Peyer's patch (tissue), 4 donors: ENCODE results near the gene MAP1B. TPM values are rescaled to one million over a fixed set of nuclear protein-coding genes. Genes with fewer than 3 reads are reported as not detected.

ENCODE experiments used
- DNase-seq, 3 donors: peaks; one replicate each; pipeline ENCODE4 v3.0.0-alpha.2; 2017 to 2019
- H3K27ac ChIP-seq, 4 donors: fragments of 200-600 bp; sonication (generic); one replicate each; pipeline ENCODE4 v1.5.1; 2016 to 2019
- H3K27me3 ChIP-seq, 2 donors: fragments of 200-600 bp; sonication (generic); one replicate each; pipeline ENCODE4 v1.5.1; 2019
- H3K36me3 ChIP-seq, 3 donors: fragments of 200-600 bp; sonication (generic); one replicate each; pipeline ENCODE4 v1.5.1; 2016 to 2019
- H3K4me1 ChIP-seq, 4 donors: fragments of 200-600 bp; sonication (generic); one replicate each; pipeline ENCODE4 v1.5.1; 2016 to 2019
- H3K4me3 ChIP-seq, 4 donors: fragments of 200-600 bp; sonication (generic); 1 replicate in 3 of 4; 2 replicates in 1 of 4; pipeline ENCODE4 v1.5.1; 2016 to 2019; ENCODE audit warnings: mild to moderate bottlenecking in 1 of 4
- H3K9me3 ChIP-seq, 4 donors: fragments of 200-600 bp; sonication (generic); one replicate each; pipeline ENCODE4 v1.5.1; 2016 to 2019; ENCODE audit warnings: mild to moderate bottlenecking in 1 of 4
- CTCF ChIP-seq, 6 experiments: fragments of 450-650 bp in 4 of 6; fragments of 200-600 bp in 2 of 6; sonication (generic) in 1 of 6; IDR thresholded peaks; one replicate each; pipeline ENCODE4 v1.5.1; 2017 to 2019; ENCODE audit warnings: antibody characterized with exemption in 6 of 6, mild to moderate bottlenecking in 3 of 6, moderate library complexity in 1 of 6
- POLR2A ChIP-seq, 2 donors: fragments of 450-650 bp; IDR thresholded peaks; one replicate each; pipeline ENCODE4 v1.5.1; 2017; ENCODE audit warnings: antibody characterized with exemption in 2 of 2, mild to moderate bottlenecking in 2 of 2, moderate library complexity in 2 of 2
- total RNA-seq, 4 donors: library from RNA; depleted of rRNA; stranded (reverse); fragments of >200 nt; gene quantifications; one replicate each; pipeline ENCODE4 v1.1.0, GENCODE V29; 2016

The MAP1B gene
- total RNA-seq, 4 donors from 2014 or later, result 16.3 to 38.0 (median 25.7) TPM

GRCh38 chr5:72199681-72200080, 92.4 kb downstream of the MAP1B start:
- no peaks in the 10 kb centered on the region for H3K27me3 ChIP-seq
- no peak overlapping the region for H3K27ac ChIP-seq
- H3K4me1 ChIP-seq, result no peaks in the 10 kb centered on the region
- no peak for DNase-seq
- H3K9me3 ChIP-seq, result no peaks in the 10 kb centered on the region
- no peak for TF ChIP-seq CTCF (IDR thresholded peaks at IDR 0.05)
- H3K4me3 ChIP-seq, result no peak overlapping the region
- H3K36me3 ChIP-seq, result peaks cover 0 to 11% (median 0%) of the 10 kb centered on the region in 3 donors

- H3K27me3 ChIP-seq, result no peaks in the 10 kb centered on the region
- DNase-seq, result no peak
- H3K4me3 ChIP-seq, result no peak overlapping the region
- TF ChIP-seq CTCF (IDR thresholded peaks at IDR 0.05) (no peak), POLR2A (IDR thresholded peaks at IDR 0.05) (no peak)
- no peaks in the 10 kb centered on the region for H3K9me3 ChIP-seq
- H3K36me3 ChIP-seq, result peaks cover 0 to 11% (median 0%) of the 10 kb centered on the region in 3 donors
- H3K27ac ChIP-seq, result no peak overlapping the region
- H3K4me1 ChIP-seq, result no peaks in the 10 kb centered on the region
Measured at GRCh38 chr5:72202331-72202825, 95.1 kb downstream of the MAP1B start.

GRCh38 chr5:72203251-72203845, 96.1 kb downstream of the MAP1B start:
- TF ChIP-seq POLR2A (IDR thresholded peaks at IDR 0.05), result no peak
- no peak for TF ChIP-seq CTCF (IDR thresholded peaks at IDR 0.05)
- Histone ChIP-seq H3K4me3 (no peak overlapping the region), H3K27me3 (no peaks in the 10 kb centered on the region), H3K27ac (no peak overlapping the region), H3K9me3 (no peaks in the 10 kb centered on the region), H3K36me3 (peaks cover 0 to 7% (median 0%) of the 10 kb centered on the region in 3 donors), H3K4me1 (no peaks in the 10 kb centered on the region)
- no peak for DNase-seq

- Histone ChIP-seq H3K4me3 (no peak overlapping the region), H3K4me1 (no peaks in the 10 kb centered on the region), H3K27ac (no peak overlapping the region), H3K27me3 (no peaks in the 10 kb centered on the region), H3K36me3 (peaks cover 0 to 7% (median 0%) of the 10 kb centered on the region in 3 donors), H3K9me3 (no peaks in the 10 kb centered on the region)
- no peak for DNase-seq
- TF ChIP-seq CTCF (IDR thresholded peaks at IDR 0.05) (no peak), POLR2A (IDR thresholded peaks at IDR 0.05) (no peak)
Measured at GRCh38 chr5:72204946-72205345, 97.7 kb downstream of the MAP1B start.

- TF ChIP-seq CTCF (IDR thresholded peaks at IDR 0.05) (no peak), POLR2A (IDR thresholded peaks at IDR 0.05) (no peak)
- no peak overlapping the region for H3K27ac ChIP-seq
- H3K4me3 ChIP-seq, result no peak overlapping the region
- DNase-seq, result no peak
- no peaks in the 10 kb centered on the region for H3K9me3 ChIP-seq
- no peaks in the 10 kb centered on the region for H3K4me1 ChIP-seq
- H3K27me3 ChIP-seq, result no peaks in the 10 kb centered on the region
- H3K36me3 ChIP-seq, result peaks cover 0 to 7% (median 0%) of the 10 kb centered on the region in 3 donors
Measured at GRCh38 chr5:72205431-72206009, 98.2 kb downstream of the MAP1B start.
